Karpas-422 (cell line): Measurements from ENCODE around the gene RMND1. TPM values are rescaled to one million over a fixed set of nuclear protein-coding genes. Genes with fewer than 3 reads are reported as not detected.

Source experiments
- DNase-seq: peaks from one replicate; pipeline ENCODE4 v3.0.0-alpha.2; 2015
- H2AFZ ChIP-seq: fragments of 200-600 bp; sonication (generic); 2 replicates; pipeline ENCODE4 v1.6.1; 2014; ENCODE audit warnings: antibody characterized with exemption, low read length, mixed read lengths
- H3K27ac ChIP-seq: fragments of 200-600 bp; sonication (generic); 2 replicates; pipeline ENCODE4 v1.5.1; 2014; ENCODE audit warnings: mild to moderate bottlenecking, low read length, moderate library complexity
- H3K27me3 ChIP-seq: fragments of 200-600 bp; sonication (generic); 2 replicates; pipeline ENCODE4 v1.6.1; 2014; ENCODE audit warnings: low read length, mixed read lengths
- H3K36me3 ChIP-seq: fragments of 200-600 bp; sonication (generic); 2 replicates; pipeline ENCODE4 v1.6.1; 2014; ENCODE audit warnings: low read length, mixed read lengths; ENCODE audit not compliant: insufficient read depth
- H3K4me1 ChIP-seq: fragments of 200-600 bp; sonication (generic); 2 replicates; pipeline ENCODE4 v1.6.1; 2014; ENCODE audit warnings: mild to moderate bottlenecking, low read length, mixed read lengths
- H3K4me2 ChIP-seq: fragments of 200-600 bp; sonication (generic); 2 replicates; pipeline ENCODE4 v1.6.1; 2014; ENCODE audit warnings: low read length, low read depth, mild to moderate bottlenecking; ENCODE audit not compliant: poor library complexity, severe bottlenecking
- H3K4me3 ChIP-seq: fragments of 200-600 bp; sonication (generic); 2 replicates; pipeline ENCODE4 v1.5.1; 2014; ENCODE audit warnings: mild to moderate bottlenecking, antibody characterized with exemption, low read length, mixed read lengths
- H3K79me2 ChIP-seq: fragments of 200-600 bp; sonication (generic); 2 replicates; pipeline ENCODE4 v1.6.1; 2014; ENCODE audit warnings: mild to moderate bottlenecking, low read length, mixed read lengths
- H3K9ac ChIP-seq: fragments of 200-600 bp; sonication (generic); 2 replicates; pipeline ENCODE4 v1.6.0; 2014; ENCODE audit warnings: low read length
- H3K9me2 ChIP-seq: fragments of 200-600 bp; sonication (generic), shearing (Covaris generic); replicated peaks from 2 replicates; pipeline ENCODE4 v1.6.0; 2014; ENCODE audit warnings: mild to moderate bottlenecking, low read length, moderate library complexity; ENCODE audit not compliant: insufficient read depth
- H3K9me3 ChIP-seq: fragments of 300-700, 200-600 bp; sonication (generic); 2 replicates; pipeline ENCODE4 v1.6.1; 2014; ENCODE audit warnings: low read length, mixed read lengths
- H4K20me1 ChIP-seq: fragments of 200-600 bp; sonication (generic); 2 replicates; pipeline ENCODE4 v1.6.1; 2014; ENCODE audit warnings: mild to moderate bottlenecking, antibody characterized with exemption, low read length, low read depth; ENCODE audit not compliant: insufficient read depth
- total RNA-seq: library from RNA; depleted of rRNA; stranded (reverse); fragments of >200 nt; shearing (Covaris generic); gene quantifications from 2 replicates; pipeline ENCODE4 v1.2.3, GENCODE V29; 2014; ENCODE audit warnings: low replicate concordance

RMND1 gene
- total RNA-seq, 1 experiment from 2014 or later: 25.3 TPM

DNA sequence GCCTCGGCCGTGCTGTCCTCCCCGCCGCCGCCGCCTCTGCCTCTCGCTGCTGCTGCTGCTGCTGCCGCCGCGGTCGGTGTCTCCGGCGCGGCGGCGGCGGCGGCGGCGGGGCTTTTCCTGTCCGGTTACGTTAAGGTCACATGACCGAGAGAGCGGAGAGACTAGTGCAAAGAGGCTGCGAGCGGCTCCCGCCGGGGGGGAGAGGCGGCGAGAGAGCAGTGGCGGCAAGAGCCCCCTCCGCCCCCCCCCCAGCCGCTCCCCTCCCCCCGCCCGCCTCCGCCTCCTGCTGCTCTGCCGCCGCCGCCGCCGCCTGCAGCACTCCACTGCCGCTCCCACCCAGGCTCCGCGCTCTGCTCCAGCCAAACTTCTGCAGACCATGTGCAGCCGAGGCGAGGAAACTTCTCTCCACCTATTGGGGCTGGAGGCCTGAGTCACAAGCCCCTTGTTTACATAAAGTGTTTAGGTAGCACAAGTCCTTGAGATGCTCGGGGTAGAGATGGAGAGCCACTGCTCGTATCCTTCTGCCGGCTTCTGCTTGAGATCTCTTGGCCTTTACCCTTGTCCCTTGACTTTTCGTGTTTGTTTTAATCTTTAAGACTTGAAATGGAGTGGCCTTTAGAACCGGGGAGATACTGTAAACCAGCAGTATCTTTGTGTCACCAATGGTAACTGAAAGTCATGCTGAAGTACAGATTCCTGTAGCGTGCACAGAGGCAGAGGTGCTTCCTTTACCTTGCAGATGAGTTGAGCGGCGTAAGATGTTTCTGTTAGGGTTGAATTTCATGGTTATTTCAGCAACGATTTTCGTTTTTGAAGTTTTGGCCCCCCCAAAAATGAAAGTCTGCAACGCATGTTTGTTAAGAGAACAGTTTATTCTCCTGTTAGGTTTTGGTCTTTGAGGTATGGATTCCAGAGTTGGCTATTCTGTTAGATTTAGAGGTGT is 60.2 kb downstream of the RMND1 start, which contains the start of gene ZBTB2:
TSS of gene ZBTB2 (minus strand) at position 89 of the 943 bp plus-strand sequence. CDS start 17,922 bp downstream, outside the sequence.
- Histone ChIP-seq H3K79me2 (peaks cover 84% of the 10 kb centered on the region), H3K27ac (peak within 1 kb of the TSS; percentile 95), H3K9me3 (no peaks in the 10 kb centered on the region), H3K4me1 (peaks cover 37% of the 10 kb centered on the region), H4K20me1 (peaks cover 56% of the 10 kb centered on the region), H3K9me2 (no peaks in the 10 kb centered on the region), H2AFZ (no peak within 1 kb of the TSS), H3K9ac (peak within 1 kb of the TSS; percentile 99), H3K27me3 (no peaks in the 10 kb centered on the region), H3K4me3 (peak within 1 kb of the TSS; percentile 92), H3K36me3 (peaks cover 36% of the 10 kb centered on the region; the same call in 1 of the 2 replicates), H3K4me2 (peak within 1 kb of the TSS; percentile 98)
- peak; percentile 90 for DNase-seq

DNA sequence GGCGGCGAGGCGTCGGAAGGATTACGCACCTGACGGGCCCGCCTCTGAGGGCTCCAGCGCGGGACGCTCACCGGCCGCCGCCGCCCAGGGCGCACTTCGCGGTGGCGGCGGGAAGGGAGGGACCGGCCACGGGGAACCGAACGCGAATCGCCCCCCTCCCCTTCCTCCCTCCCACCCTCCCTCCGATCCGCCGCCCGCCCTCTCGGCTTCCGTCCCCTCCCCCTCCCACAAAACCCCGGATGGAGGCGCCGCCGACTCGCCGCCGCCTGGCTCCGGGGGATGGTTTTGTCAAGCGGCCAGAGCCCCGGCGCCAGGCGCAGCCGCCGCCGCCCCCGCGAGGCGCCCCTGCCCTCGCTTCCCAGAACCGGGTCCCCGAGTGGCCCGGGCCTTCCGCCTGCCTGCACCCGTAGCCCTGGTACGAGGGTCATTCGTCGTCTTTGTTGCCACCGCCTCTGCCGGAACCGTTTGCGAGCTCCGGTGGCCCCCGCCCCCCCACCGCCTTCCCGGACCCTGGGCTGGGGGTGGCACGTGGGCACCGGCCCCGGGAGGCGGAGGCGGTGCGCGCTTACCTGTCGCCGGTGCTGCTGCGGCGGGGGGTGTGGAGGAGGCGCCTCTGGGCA is 61.0 kb downstream of the RMND1 start:
- no peaks in the 10 kb centered on the region for H3K9me2 ChIP-seq
- peak overlapping the region; percentile 95 for H3K27ac ChIP-seq
- H3K36me3 ChIP-seq: peaks cover 31% of the 10 kb centered on the region; the same call in 1 of the 2 replicates
- H4K20me1 ChIP-seq: peaks cover 55% of the 10 kb centered on the region
- H3K79me2 ChIP-seq: peaks cover 84% of the 10 kb centered on the region
- peak overlapping the region; percentile 84 for H3K4me2 ChIP-seq
- H3K27me3 ChIP-seq: no peaks in the 10 kb centered on the region
- peak overlapping the region; percentile 99 for H3K9ac ChIP-seq
- no peaks in the 10 kb centered on the region for H3K9me3 ChIP-seq
- H3K4me1 ChIP-seq: peaks cover 37% of the 10 kb centered on the region
- H3K4me3 ChIP-seq: peak overlapping the region; percentile 92
- DNase-seq: peak; percentile 89
- H2AFZ ChIP-seq: no peak overlapping the region

DNA sequence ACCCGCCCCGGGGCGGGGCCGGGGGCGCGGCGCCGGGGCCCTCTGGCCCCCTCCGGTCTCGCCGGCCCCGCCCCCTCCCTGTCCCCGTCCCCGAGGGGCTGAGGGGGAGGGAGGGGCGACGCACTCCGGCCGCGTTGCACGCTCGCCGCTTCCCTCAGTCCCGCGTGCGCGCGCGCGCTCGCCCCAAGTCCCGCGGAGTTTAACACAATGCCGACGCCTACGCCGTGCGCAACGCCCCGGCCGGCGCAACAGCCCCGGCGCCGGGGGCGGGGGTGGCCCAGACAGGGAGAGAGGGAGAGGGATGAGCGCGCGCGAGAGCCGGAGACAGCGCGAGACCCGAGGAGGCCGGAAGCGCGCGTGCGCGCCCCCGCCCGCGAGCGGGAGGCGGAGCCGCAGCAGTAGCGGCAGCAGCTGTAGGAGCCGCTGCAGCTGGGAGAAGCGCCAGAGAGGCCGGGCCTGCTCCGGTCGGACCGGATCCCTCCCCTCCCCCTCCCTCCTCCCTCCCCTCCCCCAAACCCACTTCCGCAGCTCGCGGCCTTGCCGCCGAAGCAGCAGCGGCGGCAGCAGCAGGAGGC is 61.6 kb downstream of the RMND1 start:
- Histone ChIP-seq H3K9ac (peak overlapping the region; percentile 99), H3K36me3 (peaks cover 33% of the 10 kb centered on the region; the same call in 1 of the 2 replicates), H3K9me2 (no peaks in the 10 kb centered on the region), H3K79me2 (peaks cover 83% of the 10 kb centered on the region), H3K27ac (peak overlapping the region; percentile 95), H3K4me1 (peaks cover 37% of the 10 kb centered on the region), H3K27me3 (no peaks in the 10 kb centered on the region), H3K4me2 (peak overlapping the region; percentile 84), H3K9me3 (no peaks in the 10 kb centered on the region), H3K4me3 (peak overlapping the region; percentile 98), H4K20me1 (peaks cover 54% of the 10 kb centered on the region), H2AFZ (no peak overlapping the region)
- DNase-seq: peak; percentile 99

DNA sequence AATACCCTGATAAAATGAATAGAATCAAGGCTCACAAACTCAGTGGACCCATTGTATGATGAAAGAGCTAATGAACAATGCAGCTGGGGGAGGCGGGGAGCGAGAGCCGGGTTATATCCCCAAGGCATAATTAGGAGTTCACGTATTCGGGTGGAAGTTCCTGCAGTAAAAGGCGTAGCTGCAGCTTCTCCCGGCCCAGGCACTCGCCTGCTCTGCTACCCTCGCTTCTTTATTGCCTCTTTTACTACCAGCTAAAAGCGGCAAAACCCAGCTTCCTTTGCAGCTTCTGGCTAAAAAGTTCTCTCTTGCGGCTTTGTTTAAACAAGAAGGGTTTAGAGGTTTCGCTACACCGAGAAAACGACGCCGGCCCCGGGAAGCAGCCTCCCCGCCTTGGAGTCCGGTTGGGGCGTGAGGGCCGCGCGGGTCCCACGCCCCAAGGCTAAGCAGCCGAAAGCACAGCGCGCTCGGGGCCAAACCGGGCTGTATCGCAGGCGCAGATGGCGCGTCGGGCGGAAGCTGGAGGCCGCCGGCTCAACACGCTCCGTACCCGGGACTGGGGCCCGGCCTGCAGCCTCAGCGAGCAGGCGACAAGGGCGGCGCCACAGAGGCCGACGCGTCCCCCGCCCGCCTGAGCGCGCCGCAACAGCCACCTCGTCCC is 62.2 kb downstream of the RMND1 start:
- peaks cover 37% of the 10 kb centered on the region for H3K4me1 ChIP-seq
- no peaks in the 10 kb centered on the region for H3K9me2 ChIP-seq
- H3K4me3 ChIP-seq: peak overlapping the region; percentile 98
- H3K9ac ChIP-seq: peak overlapping the region; percentile 98
- H3K4me2 ChIP-seq: peak overlapping the region; percentile 96
- no peaks in the 10 kb centered on the region for H3K9me3 ChIP-seq
- H2AFZ ChIP-seq: peak overlapping the region; percentile 14
- no peaks in the 10 kb centered on the region for H3K27me3 ChIP-seq
- H3K36me3 ChIP-seq: peaks cover 29% of the 10 kb centered on the region; the same call in 1 of the 2 replicates
- H4K20me1 ChIP-seq: peaks cover 48% of the 10 kb centered on the region
- peak overlapping the region; percentile 95 for H3K27ac ChIP-seq
- peaks cover 83% of the 10 kb centered on the region for H3K79me2 ChIP-seq
- DNase-seq: peak; percentile 76

DNA sequence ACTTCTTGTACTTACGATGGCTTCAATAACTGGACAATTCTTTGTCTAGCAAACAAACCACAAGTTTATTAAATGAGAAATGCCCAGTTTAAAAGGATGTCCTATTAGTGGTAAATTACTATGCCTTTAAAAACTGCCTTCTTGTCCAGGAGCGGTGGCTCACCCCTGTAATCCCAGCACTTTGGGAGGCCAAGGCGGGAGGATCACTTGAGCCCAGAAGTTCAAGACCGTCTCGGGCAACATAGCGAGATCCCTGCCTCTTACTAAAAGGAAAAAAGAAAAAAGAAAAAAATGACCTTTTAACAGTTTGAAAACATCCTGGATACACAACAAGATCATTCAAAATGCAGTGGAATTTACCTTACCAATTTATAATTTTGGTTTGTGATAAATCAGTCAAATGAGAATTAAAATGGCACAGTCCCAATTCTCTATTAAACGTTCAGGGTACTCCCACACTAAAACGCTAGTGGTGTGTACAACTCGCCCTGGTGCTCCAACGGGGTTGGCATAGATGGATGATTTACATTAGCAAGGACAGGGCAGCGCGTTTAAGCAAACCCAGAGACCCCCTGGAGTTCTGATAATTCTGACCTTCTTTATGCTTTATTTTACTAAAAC is 62.8 kb downstream of the RMND1 start:
- peak; percentile 54 for DNase-seq
- H4K20me1 ChIP-seq: peaks cover 48% of the 10 kb centered on the region
- no peaks in the 10 kb centered on the region for H3K9me3 ChIP-seq
- H3K27me3 ChIP-seq: no peaks in the 10 kb centered on the region
- peaks cover 36% of the 10 kb centered on the region for H3K4me1 ChIP-seq
- H3K4me3 ChIP-seq: peak overlapping the region; percentile 98
- no peaks in the 10 kb centered on the region for H3K9me2 ChIP-seq
- H3K9ac ChIP-seq: peak overlapping the region; percentile 98
- peak overlapping the region; percentile 14 for H2AFZ ChIP-seq
- H3K4me2 ChIP-seq: peak overlapping the region; percentile 96
- H3K36me3 ChIP-seq: peaks cover 29% of the 10 kb centered on the region; the same call in 1 of the 2 replicates
- H3K27ac ChIP-seq: peak overlapping the region; percentile 95
- H3K79me2 ChIP-seq: peaks cover 83% of the 10 kb centered on the region

DNA sequence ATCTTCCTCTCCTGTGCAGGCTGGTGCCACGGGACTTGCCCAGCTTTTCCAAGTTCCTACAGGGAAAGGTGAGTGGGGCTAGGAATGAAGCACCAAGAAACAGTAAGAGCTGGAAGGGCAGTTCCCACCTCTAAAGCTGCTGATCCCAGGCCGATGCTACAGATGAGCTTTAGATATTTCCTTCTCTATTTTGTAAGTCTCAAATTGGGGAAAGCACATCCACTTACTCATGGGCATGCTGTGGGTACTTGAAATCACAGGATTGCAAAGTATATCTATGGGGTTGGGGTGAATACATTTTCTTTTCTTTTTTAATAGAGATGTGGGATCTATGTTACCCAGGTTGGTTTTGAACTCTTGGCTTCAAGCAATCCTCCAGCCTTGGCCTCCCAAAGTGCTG is 63.7 kb downstream of the RMND1 start:
- Histone ChIP-seq H3K79me2 (peaks cover 81% of the 10 kb centered on the region), H3K4me3 (no peak overlapping the region), H3K4me1 (peaks cover 28% of the 10 kb centered on the region), H3K9me2 (no peaks in the 10 kb centered on the region), H4K20me1 (peaks cover 48% of the 10 kb centered on the region), H2AFZ (no peak overlapping the region), H3K9ac (no peak overlapping the region), H3K4me2 (no peak overlapping the region), H3K27ac (no peak overlapping the region), H3K36me3 (peaks cover 26% of the 10 kb centered on the region; the same call in 1 of the 2 replicates), H3K9me3 (no peaks in the 10 kb centered on the region), H3K27me3 (no peaks in the 10 kb centered on the region)
- DNase-seq: no peak

DNA sequence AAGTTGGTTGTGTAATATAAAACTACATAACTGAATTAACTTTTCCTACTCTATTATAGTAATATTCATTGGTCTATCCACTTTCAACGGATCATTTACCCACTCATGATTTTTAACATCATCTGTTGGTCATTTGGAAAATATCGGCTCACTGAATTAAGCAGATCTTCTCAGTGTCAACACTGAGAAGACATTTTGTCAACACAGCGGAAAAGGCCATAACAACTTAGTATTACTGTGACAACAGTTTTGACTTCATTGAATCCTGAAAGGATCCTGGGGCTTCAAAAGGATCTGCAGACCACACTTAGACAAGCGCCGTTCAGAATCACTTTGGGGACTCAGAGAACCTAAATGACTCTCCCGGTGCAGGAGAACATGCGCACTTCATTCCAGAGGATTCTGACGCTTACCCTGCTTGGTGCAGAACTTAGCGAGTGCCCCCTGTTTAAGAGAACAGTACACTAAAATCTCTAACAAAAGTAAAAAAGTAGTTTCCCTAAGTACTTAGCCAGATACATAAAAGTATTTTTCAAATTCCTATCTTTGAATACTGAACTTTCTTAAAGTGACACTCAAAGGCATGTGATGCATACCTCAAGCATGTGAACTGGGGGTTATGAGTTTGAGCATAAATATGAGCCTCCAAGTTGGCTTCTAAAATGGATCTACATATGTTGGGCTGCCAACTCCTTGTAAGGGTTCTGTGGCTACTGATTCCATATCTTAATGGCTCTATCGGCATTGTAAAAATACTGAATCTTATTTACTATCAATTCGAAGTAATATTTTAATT is 64.6 kb downstream of the RMND1 start:
- H3K4me3 ChIP-seq: no peak overlapping the region
- H3K9ac ChIP-seq: no peak overlapping the region
- no peaks in the 10 kb centered on the region for H3K9me3 ChIP-seq
- no peak overlapping the region for H3K27ac ChIP-seq
- H3K79me2 ChIP-seq: peaks cover 75% of the 10 kb centered on the region
- peak; percentile 29 for DNase-seq
- H3K9me2 ChIP-seq: no peaks in the 10 kb centered on the region
- no peak overlapping the region for H2AFZ ChIP-seq
- peaks cover 19% of the 10 kb centered on the region for H3K4me1 ChIP-seq
- H4K20me1 ChIP-seq: peaks cover 40% of the 10 kb centered on the region
- H3K27me3 ChIP-seq: no peaks in the 10 kb centered on the region
- H3K4me2 ChIP-seq: no peak overlapping the region
- H3K36me3 ChIP-seq: peaks cover 25% of the 10 kb centered on the region; the same call in 1 of the 2 replicates
